ENCODE data around the gene DEPDC5. TPM values are rescaled to one million over a fixed set of nuclear protein-coding genes. Genes with fewer than 3 reads are reported as not detected.

Gene DEPDC5
- total and polyA plus RNA-seq, 2 of the 8 experiments (the other 6 are each of a cell fraction or from before 2014, with no cell fraction given) = 18.3 to 26.5 TPM

GRCh38 chr22:31876156-31876920, 122.5 kb downstream of the DEPDC5 start:
- no peak overlapping the region for H3K56ac ChIP-seq (replicated peaks; ENCODE audit: insufficient read length, low read depth, low read length)
- no peak for TF ChIP-seq RXRA (IDR thresholded peaks at IDR 0.05; ENCODE audit: insufficient read depth, low read depth, low read length)
- no peak for TF ChIP-seq BCL11A (IDR thresholded peaks at IDR 0.05; ENCODE audit: low read depth in 2 of 2, low read length in 2 of 2)
- TF ChIP-seq CHD1 (IDR thresholded peaks at IDR 0.05; ENCODE audit: low read depth, low read length) = no peak
- no peak for TF ChIP-seq CTBP2 (IDR thresholded peaks at IDR 0.05; ENCODE audit: borderline replicate concordance, insufficient read depth, insufficient read length, low read length)
- TF ChIP-seq MAX (IDR thresholded peaks at IDR 0.05) = no peak
- no peak for TF ChIP-seq TCF12 (IDR thresholded peaks at IDR 0.05; ENCODE audit: low read depth, low read length)
- no peak for TF ChIP-seq NANOG (IDR thresholded peaks at IDR 0.05; ENCODE audit: insufficient read depth, low read depth, low read length, poor library complexity, severe bottlenecking)
- TF ChIP-seq SP1 (IDR thresholded peaks at IDR 0.05; ENCODE audit: low read depth, low read length) = no peak
- no peak for TF ChIP-seq GTF2F1 (IDR thresholded peaks at IDR 0.05; ENCODE audit: borderline replicate concordance, low read depth, low read length)
- TF ChIP-seq SIX5 (IDR thresholded peaks at IDR 0.05; ENCODE audit: low read depth, low read length) = no peak
- no peak for TF ChIP-seq NRF1 (IDR thresholded peaks at IDR 0.05; ENCODE audit: low read depth, low read length)
- H3K27me3 ChIP-seq (replicated peaks in 1 of 4; ENCODE audit: control insufficient read depth in 3 of 4, extremely low read depth in 1 of 4, insufficient read depth in 3 of 4, low read length in 3 of 4) = no peaks in the 10 kb centered on the region
- H3K18ac ChIP-seq (ENCODE audit: extremely low read depth, low read length) = no peak overlapping the region
- H2BK120ac ChIP-seq (replicated peaks; ENCODE audit: low read depth, low read length) = no peak overlapping the region
- WGBS, 2 experiments (ENCODE audit: extremely low coverage in 1 of 2, insufficient coverage in 1 of 2, insufficient read length in 1 of 2, insufficient replicate concordance in 2 of 2, low coverage in 1 of 2, low lambda C conversion rate in 2 of 2, missing lambda C conversion rate in 1 of 2) = 96% methylated on average over 12 of the region's 12 CpGs; no CpG with 5 or more reads in 1 of the 2 experiments
- H3K79me1 ChIP-seq (ENCODE audit: low read depth, low read length) = no peaks in the 10 kb centered on the region
- H3K4me1 ChIP-seq (replicated peaks in 1 of 4; ENCODE audit: control insufficient read depth in 3 of 4, insufficient read depth in 4 of 4, low read length in 3 of 4) = no peaks in the 10 kb centered on the region
- H3K9me3 ChIP-seq (ENCODE audit: insufficient read depth in 2 of 2, low read depth in 1 of 2, low read length in 1 of 2) = no peaks in the 10 kb centered on the region
- H3K23ac ChIP-seq (ENCODE audit: insufficient read length) = no peak overlapping the region
- H3K4me2 ChIP-seq (ENCODE audit: insufficient read depth in 1 of 2, low read depth in 2 of 2, low read length in 2 of 2) = no peak overlapping the region
- no peaks in the 10 kb centered on the region for H3K79me2 ChIP-seq (ENCODE audit: control insufficient read depth in 1 of 2, insufficient read depth in 2 of 2, low read length in 2 of 2)
- no peak overlapping the region for H4K5ac ChIP-seq (ENCODE audit: insufficient read length, low read depth, low read length)
- DNase-seq (ENCODE audit: low read depth in 1 of 2, low spot score in 2 of 2) (no peak), FAIRE-seq (no peak)
- no peak overlapping the region for H3K9ac ChIP-seq (replicated peaks in 1 of 4; ENCODE audit: extremely low read depth in 1 of 4, low read depth in 3 of 4, low read length in 3 of 4)
- H2BK12ac ChIP-seq (ENCODE audit: low read depth, low read length) = no peak overlapping the region
- H2BK5ac ChIP-seq (ENCODE audit: low read depth, low read length) = no peak overlapping the region
- no peak overlapping the region for H4K91ac ChIP-seq (replicated peaks; ENCODE audit: insufficient read length, low read length)
- no peak overlapping the region for H2AK5ac ChIP-seq (ENCODE audit: low read depth, low read length)
- H3K4ac ChIP-seq (replicated peaks; ENCODE audit: insufficient read length, low read depth, low read length) = no peak overlapping the region
- H2BK20ac ChIP-seq (ENCODE audit: low read length) = no peak overlapping the region
- no peak overlapping the region for H3K27ac ChIP-seq (ENCODE audit: low read depth, low read length)
- peaks cover 0 to 3% (median 1%) of the 10 kb centered on the region in 4 experiments; a peak in 1 of 8 replicates for H3K36me3 ChIP-seq (ENCODE audit: control insufficient read depth in 2 of 4, insufficient read depth in 4 of 4, low read length in 3 of 4)
- no peak overlapping the region for H4K8ac ChIP-seq (ENCODE audit: extremely low read depth, insufficient read depth, low read length)
- H2AFZ ChIP-seq (ENCODE audit: low read length) = no peak overlapping the region
- no peaks in the 10 kb centered on the region for H3K23me2 ChIP-seq (ENCODE audit: low read depth, low read length)
- no peaks in the 10 kb centered on the region for H4K20me1 ChIP-seq (replicated peaks in 1 of 2; ENCODE audit: control insufficient read depth in 1 of 2, insufficient read depth in 2 of 2, low read length in 2 of 2)
- H3K14ac ChIP-seq (ENCODE audit: insufficient read length) = no peak overlapping the region
- H3K4me3 ChIP-seq (ENCODE audit: extremely low read depth in 1 of 4, insufficient read depth in 2 of 4, low read depth in 3 of 4, low read length in 4 of 4) = no peak overlapping the region
- POLR2A ChIA-PET (ENCODE audit: partially characterized antibody) = interaction anchor here (1.4 kb wide), 1 partner anchor 83 kb away, joined by 3 read pairs; no protein-coding TSS in a partner anchor
- H2BK15ac ChIP-seq (ENCODE audit: low read length) = no peak overlapping the region
- CTCF ChIA-PET (ENCODE audit: partially characterized antibody) = interaction anchor here (0.5 to 2.9 kb wide), 8 partner anchors 8 to 150 kb away, joined by 3 to 11 read pairs (median 4); no protein-coding TSS in a partner anchor
